ENCODE data around the gene AGAP2. TPM values are rescaled to one million over a fixed set of nuclear protein-coding genes. Genes with fewer than 3 reads are reported as not detected.
"Not testable (repeated sequence)": the region's sequence is repeated elsewhere in the genome, so short reads cannot be mapped to it uniquely, and the experiment has no call there.

AGAP2 gene
- total and polyA plus RNA-seq, 2 of the 8 experiments (the other 6 are each of a cell fraction or from before 2014, with no cell fraction given) = 1.5 TPM

DNA sequence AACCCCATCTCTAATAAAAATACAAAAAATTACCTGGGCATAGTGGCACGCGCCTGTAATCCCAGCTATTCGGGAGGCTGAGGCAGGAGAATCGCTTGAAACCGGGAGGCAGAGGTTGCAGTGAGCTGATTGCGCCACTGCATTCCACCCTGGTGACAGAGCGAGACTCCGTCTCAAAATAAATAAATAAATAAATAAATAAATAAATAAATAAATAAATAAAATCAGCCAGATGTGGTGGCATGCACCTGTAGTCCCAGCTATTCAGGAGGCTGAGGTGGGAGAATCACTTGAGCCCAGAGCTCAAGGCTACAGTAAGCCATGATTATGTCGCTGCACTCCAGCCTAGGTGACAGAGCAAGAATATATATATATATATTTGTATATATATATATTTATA lies 60.6 kb downstream of the AGAP2 start:
- H3K27me3 ChIP-seq (replicated peaks in 1 of 4; ENCODE audit: control insufficient read depth in 3 of 4, extremely low read depth in 1 of 4, insufficient read depth in 3 of 4, low read length in 3 of 4); H3K9ac ChIP-seq (replicated peaks in 1 of 4; ENCODE audit: extremely low read depth in 1 of 4, low read depth in 3 of 4, low read length in 3 of 4); H2BK15ac ChIP-seq (ENCODE audit: low read length); H3K36me3 ChIP-seq (ENCODE audit: control insufficient read depth in 2 of 4, insufficient read depth in 4 of 4, low read length in 3 of 4); H3K4me1 ChIP-seq (replicated peaks in 1 of 4; ENCODE audit: control insufficient read depth in 3 of 4, insufficient read depth in 4 of 4, low read length in 3 of 4); H2BK120ac ChIP-seq (replicated peaks; ENCODE audit: low read depth, low read length); H3K79me1 ChIP-seq (ENCODE audit: low read depth, low read length); H3K79me2 ChIP-seq (ENCODE audit: control insufficient read depth in 1 of 2, insufficient read depth in 2 of 2, low read length in 2 of 2); H4K91ac ChIP-seq (replicated peaks; ENCODE audit: insufficient read length, low read length); H4K5ac ChIP-seq (ENCODE audit: insufficient read length, low read depth, low read length); H3K4ac ChIP-seq (replicated peaks; ENCODE audit: insufficient read length, low read depth, low read length); H2AK5ac ChIP-seq (ENCODE audit: low read depth, low read length); H3K18ac ChIP-seq (ENCODE audit: extremely low read depth, low read length); H2BK5ac ChIP-seq (ENCODE audit: low read depth, low read length); H3K23ac ChIP-seq (ENCODE audit: insufficient read length); CTCF ChIA-PET (ENCODE audit: partially characterized antibody); H4K20me1 ChIP-seq (replicated peaks in 1 of 2; ENCODE audit: control insufficient read depth in 1 of 2, insufficient read depth in 2 of 2, low read length in 2 of 2); H3K4me3 ChIP-seq (ENCODE audit: extremely low read depth in 1 of 4, insufficient read depth in 2 of 4, low read depth in 3 of 4, low read length in 4 of 4); H3K14ac ChIP-seq (ENCODE audit: insufficient read length); H2AFZ ChIP-seq (ENCODE audit: low read length); DNase-seq (ENCODE audit: low read depth in 1 of 2, low spot score in 2 of 2); H2BK20ac ChIP-seq (ENCODE audit: low read length); FAIRE-seq; H3K9me3 ChIP-seq (ENCODE audit: insufficient read depth in 2 of 2, low read depth in 1 of 2, low read length in 1 of 2); POLR2A ChIA-PET (ENCODE audit: partially characterized antibody); H3K27ac ChIP-seq (ENCODE audit: low read depth, low read length); H2BK12ac ChIP-seq (ENCODE audit: low read depth, low read length); H3K23me2 ChIP-seq (ENCODE audit: low read depth, low read length); H4K8ac ChIP-seq (ENCODE audit: extremely low read depth, insufficient read depth, low read length); H3K56ac ChIP-seq (replicated peaks; ENCODE audit: insufficient read length, low read depth, low read length); H3K4me2 ChIP-seq (ENCODE audit: insufficient read depth in 1 of 2, low read depth in 2 of 2, low read length in 2 of 2): not testable (repeated sequence)
- WGBS, 2 experiments (ENCODE audit: extremely low coverage in 1 of 2, insufficient coverage in 1 of 2, insufficient read length in 1 of 2, insufficient replicate concordance in 2 of 2, low coverage in 1 of 2, low lambda C conversion rate in 2 of 2, missing lambda C conversion rate in 1 of 2) = 91% methylated on average over 9 of the region's 9 CpGs; no CpG with 5 or more reads in 1 of the 2 experiments
